GM15510 (cell line): ENCODE measurements around the gene RBM43.

Experiments used
- POLR2A ChIP-seq: IDR thresholded peaks from 3 replicates; pipeline ENCODE4 v1.6.1; 2011; ENCODE audit warnings: borderline replicate concordance; ENCODE audit not compliant: insufficient read length; ENCODE audit errors: extremely low read depth

RBM43 gene

DNA sequence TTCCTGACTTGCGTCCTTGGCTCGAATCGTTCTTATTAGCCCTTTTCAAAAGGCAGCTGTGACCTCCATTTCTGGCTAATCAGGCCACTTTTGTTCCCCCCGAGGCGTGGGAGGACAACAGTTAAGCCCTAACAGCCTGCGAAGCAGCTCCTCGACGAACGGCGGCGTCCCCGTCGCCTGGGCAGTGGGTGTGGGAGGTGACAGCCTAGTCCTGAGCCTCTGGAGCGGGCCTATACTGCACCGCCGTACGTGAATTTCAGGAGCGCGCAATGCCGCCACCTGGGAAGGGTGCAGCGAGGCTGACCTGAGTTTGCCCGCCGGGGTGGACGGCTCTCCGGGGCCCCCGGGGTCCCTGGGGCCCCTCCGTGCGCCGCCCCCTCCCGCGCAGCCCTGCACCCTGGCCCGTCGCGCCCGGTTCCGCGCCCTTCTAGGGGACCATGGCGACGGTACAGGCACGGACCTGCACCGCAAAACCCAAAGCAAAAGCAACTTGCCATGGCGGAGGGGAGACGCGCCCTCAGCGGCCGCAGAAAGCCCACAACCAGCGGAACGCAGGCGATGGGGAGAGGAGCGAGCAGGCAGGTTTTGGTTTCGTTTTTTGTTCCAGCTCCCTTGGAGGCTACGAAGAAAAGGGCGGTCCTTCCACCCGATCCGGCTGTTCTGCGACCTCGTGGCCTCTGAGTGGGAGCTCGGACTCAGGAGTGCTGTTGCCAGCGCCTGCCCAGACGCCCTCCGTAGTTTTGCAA is at the start of gene RBM43:
Gene RBM43, minus strand, starts transcription at position 633 of the 746 bp plus-strand sequence. Its CDS starts 136 bp downstream, at position 497.
- peak; percentile 76 for TF ChIP-seq POLR2A

DNA sequence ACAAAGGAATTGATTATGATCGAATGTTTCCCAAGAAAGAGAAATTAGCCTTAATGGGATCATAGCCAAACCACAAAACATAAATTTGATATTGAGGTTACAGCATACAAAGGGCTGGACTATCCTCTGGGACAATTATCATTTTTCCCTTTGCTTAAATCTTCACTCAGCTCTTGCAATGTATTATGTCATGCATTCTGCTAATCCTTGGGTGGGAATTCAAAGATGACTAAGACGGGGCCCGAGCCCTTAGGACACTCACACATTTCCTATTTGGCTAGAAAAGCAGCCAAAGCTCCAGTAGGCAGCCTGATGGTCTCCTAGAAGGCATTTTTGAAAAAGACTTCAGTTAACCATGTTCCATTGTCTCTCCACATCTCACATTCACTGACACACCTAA is 45.0 kb upstream of the RBM43 start:
- TF ChIP-seq POLR2A = no peak

DNA sequence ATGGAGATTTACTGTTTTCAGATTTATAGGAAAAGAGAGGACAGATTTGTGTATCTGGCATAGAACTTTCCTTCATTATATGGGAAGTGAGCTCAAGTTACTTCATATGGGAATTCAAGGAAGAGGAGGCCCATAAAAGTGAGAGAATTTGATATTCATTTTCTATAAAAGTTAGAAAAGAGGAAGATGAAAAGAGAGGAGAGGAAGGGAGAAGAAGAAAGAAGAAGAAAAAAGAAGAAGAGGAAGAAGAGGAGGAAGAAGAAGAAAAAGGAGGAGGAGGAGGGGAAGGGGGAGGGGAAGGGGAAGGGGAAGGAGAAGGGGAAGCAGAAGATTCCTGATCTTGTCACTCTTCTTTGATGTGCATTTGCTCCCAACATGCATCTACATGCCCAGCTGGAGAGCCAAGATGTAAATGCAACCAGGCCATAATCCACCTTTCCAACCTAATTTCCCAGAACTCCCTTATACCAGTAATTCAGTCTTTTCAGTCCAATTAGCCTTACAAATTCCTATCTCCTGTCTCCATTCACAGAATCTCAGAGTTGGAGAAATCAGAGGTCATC is 43.5 kb upstream of the RBM43 start:
- TF ChIP-seq POLR2A = no peak

DNA sequence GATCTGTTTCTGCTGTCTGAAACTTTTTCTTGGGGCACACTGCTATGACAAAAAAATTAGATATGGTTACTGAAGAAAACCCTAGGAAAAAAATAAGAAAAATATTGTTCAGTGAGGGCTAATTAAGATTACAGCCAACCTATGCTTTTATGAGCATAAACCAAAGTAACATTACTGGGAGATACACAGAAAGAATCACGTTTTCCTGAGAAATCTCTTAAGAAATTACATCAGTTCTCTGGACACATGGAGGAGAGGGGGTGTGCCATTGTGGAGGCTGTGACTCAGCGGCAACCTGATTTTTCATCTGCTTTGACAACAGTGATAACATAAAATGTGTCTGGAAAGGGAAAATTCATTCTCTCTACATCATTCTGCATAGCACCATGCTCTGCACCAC is 41.2 kb upstream of the RBM43 start:
- no peak for TF ChIP-seq POLR2A

DNA sequence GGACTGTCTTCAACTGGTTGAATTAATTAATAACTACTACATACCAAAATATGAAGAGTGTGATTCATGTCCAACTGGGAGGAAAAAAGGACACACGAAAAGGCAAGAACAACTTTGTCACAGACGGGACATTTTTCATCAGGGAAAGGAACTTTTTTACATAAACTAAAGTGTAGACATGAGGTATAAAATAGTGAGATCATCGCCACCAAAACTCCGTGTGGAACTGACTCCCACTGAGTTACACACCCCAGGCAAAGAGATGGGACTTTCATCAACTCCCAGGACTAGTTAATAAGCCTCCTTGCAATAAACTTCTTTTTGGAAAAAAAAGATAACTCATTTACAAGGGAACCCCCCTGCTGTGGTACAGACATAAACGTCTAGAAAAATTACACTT is 40.7 kb upstream of the RBM43 start:
- TF ChIP-seq POLR2A = no peak

DNA sequence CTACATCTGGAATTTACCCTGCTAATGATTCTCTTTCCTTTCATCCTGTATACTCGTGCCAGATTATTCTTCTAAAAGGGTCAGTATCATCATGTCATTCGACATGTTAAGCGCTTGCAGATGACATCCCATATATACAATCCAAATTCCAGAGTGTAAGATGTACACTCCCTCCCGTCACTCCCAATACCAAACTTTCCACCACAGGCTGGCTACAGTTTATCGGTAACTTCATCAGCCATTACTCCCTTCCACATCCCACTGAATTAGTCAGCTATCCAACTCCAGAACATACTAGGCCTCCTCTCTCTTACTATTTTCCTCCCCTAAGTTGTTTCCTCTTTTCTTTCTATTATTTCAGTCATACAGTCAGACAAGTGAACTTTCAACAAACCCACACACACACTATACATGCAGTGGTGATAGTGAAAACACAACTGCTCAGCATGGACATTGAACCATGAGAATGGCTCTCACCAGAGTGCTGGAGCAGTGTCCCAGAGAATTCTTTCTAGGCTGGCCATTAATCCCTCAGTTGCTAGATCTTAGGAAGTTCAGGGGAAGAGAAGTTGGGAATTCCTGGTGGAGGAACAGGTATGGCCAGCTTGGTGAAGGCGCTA is 38.4 kb upstream of the RBM43 start:
- no peak for TF ChIP-seq POLR2A

DNA sequence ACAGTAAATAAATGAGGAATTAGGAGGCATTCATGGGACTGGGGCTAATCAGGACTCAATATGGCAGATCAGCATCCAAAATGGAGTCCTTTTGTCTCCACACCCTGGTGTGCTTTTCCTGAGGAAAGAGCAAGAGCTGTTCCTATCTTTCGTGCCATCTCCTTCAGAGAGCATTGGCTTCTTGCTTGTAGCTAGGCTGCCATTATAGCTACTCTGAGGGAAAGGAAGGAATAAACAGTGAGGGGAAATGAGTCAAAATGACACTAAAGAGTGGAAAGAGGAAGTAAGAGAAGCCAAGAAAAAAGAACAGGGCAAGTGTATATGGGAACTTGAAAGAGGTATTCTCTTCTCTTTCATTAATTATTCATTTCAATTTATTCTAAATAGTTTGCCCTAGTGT is 36.2 kb upstream of the RBM43 start:
- TF ChIP-seq POLR2A = no peak

DNA sequence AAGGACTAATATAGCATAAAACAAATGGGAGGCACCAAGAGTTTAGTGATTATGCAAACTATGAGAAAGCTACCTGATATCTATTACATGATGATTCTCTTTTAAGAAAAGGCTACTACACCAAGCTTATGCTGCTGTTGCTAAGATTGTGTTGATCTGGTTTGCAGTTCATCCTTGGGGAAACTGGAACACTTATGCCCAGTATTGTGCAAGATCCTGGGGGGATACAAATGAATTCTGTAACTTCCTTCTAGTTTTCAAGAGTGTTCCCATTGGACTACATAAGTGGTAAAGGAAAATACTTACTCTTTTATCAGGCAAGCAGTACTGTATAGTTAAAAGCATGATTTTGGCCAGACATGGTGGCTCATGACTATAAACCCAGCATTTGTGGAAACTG is 30.9 kb upstream of the RBM43 start:
- no peak for TF ChIP-seq POLR2A

DNA sequence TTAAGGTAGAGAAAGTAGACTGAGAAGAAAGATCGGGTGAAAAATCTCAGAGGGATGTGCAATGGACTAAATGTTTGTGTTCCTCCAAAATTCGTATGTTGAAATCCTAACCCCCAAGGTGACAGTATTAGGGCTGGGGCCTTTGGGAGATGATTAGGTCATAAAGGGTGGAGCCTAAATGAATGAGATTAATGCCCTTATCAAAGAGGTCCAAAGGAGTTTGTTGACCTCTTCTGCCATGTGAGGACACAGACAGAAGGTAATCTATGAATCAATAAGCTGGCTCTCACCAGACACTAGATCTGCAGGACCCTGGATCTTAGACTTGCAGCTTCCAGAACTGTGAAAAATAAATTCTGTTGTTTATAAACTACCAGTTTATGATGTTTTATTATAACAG is 30.5 kb upstream of the RBM43 start:
- TF ChIP-seq POLR2A = no peak

DNA sequence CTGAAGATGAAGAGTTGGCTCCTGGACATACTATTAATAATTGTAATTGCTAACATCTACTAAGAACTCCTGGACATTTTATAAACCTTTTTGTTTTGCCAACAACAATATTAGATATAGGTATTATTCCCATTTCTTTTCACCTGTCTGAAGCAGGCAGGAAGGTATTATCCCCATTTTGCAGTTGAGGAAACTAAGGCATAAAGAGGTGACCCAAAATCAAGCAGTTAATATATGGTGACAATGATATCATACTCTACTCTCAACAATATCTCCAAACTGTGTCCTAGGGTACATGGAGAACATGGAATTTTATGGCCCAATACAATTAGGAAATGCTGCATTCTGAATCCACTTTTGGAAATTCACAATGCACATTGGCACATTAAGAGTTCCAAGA is 29.6 kb upstream of the RBM43 start:
- TF ChIP-seq POLR2A = no peak

DNA sequence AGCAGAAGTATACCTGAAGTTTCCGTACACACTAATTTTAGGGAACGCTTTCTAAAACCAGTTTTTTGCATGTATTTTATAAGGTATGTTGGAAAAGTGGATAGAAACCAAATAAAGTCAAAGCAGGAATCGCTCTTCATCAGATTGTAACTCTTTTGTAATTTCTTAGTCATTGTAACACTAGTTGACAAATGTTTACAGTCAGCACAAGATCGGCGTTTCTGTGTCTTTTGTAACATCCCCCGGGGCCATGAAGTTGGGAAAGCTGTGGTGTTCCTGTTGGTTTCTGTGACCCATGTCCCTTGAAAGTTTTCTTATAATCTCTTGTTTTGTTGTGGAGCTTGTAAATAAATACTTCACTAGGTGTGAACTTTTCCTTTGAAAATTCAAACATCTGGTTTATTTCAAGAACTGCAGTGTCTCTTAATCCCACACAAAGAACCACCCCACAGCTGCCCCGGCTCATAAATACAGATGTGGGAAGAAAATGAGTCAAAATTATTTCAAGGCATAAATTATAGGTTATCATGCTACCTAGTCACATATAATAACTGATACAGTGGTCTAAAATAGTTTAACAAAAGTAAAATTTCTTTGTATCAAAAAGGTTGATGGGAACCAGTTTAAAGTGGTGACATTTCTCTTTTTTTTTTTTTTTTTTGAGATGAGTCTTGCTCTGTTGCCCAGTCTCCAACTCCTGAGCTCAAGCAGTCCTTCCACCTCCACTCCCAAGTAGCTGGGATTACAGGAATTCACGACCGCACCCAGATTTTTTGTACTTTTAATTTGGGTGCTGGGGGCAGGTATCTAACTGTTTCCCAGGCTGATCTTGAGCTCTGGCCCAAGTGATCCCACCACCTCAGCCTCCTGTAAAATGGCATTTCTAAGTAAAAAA is 28.6 kb upstream of the RBM43 start:
- no peak for TF ChIP-seq POLR2A

DNA sequence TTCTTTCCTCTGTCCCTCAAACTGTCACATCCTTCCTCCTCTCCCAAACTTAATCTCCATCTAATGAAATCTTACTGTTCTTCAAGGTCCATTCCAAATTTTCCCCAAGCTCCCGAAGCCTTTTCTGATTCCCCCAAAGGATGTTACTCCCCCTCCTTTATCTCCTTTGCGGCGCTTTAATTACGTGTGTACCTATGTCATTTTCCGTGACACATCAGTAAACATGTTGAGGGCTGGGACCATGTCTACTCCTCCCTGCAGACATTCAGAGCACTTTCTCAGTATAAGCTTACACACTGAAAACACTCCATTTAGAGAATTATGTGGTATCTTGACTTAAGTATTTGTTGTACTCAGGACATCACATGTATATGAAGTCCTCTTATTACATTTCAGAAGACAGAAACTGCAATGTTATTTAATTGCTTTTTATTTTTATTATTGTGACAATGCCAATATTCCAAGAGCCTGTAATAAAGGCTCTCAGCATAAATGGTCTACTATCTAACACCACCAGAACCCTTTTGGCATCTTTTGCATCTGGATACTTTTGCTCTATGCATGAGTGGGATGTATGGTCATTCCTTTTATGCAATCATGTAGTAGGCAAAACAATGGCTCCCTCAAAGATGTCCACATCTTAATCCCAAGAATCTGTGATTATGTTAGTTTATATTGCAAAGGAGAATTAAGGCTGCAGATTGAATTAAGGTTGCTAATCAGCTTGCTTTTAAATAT is 26.0 kb upstream of the RBM43 start:
- TF ChIP-seq POLR2A = no peak

DNA sequence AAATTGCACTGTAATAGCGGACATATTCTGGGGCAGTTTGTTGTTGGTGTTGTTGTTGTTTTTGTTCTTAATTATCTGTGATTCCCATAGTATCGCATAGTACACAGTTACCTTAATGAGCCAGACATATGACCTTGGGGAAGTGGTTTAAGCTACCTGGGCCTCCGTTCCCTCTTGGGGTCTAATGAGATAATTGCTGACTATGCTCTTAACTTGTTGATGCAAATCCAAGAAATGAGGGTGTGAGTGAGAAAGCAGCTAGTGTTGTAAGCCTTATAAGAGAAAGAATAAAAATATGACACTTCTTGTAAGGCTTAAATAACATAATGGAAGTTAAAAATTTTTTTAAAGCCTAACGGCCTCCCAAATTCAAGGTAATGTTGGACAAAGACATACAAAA is 20.7 kb upstream of the RBM43 start:
- TF ChIP-seq POLR2A = no peak

DNA sequence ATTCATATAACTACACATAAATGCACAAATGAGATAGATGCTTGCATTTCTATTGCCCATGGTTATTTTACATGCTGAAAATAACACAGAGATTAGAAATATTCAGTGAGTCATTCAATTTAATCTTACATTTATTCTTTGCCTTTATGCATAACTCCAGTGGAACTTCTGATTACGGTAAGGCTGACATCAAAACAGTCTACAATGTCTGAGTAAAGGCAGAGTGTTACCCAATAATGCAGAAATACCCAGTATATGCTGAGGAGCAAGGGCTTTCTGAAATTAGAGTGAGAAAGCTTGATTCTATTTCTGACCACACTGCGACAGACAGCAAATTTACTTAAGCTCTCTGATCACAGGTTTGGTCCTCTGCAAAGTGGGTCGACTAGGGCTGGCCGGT is 18.6 kb upstream of the RBM43 start:
- no peak for TF ChIP-seq POLR2A

DNA sequence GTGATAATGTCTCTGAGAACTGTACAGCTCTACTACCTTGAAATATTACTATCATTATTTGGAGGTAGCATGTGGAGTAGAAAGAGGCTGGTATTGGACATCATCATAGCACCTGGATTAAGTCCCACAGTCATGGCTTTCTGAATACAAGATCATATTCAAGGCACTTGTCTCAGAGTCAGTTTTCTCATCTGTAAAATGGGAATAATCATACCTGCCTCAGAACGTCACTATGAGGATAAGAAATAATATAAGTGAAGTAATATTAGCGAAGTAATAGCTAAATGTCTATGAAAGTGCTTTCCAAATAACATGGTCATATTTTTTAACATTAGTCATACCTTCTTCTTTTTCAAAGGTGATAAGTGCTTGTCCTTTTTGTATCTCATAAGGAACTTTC is 16.8 kb upstream of the RBM43 start:
- TF ChIP-seq POLR2A = no peak

DNA sequence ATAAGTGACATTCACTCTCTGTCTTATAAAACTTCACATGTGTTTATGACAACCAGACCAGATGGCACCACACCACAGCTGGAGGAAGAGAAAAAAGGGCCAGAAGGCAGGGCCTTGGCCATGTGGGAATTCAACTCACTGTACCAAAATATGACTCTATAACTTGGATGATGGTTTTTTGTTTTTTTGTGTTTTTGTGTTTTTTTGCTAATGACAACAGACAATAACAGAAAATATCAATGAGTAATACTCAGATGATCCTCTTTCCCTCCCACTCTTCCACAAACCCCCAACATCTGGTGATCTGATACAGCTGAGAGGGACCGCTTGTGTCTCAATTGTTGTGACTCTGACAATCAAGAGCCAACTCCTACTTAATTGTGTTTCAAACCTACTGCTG is 15.4 kb upstream of the RBM43 start:
- TF ChIP-seq POLR2A = no peak

DNA sequence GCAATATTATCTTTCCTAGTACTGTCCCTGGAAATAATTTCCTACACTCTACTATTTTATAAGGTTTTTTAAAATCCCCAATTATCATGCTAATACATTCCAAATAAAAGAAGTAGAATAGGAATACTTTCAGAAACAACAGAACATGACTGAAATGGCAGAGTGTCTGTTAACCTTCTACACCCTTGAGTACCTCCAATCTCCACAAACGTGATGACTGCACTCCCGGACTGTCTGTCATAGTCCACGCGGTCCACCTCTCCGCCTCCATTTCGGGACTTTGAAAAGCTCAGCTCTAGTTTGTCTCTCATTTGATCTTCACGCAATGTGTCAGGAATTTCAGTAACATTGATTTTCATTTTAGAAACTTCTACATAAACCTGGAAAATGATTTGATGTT is 13.6 kb upstream of the RBM43 start:
- TF ChIP-seq POLR2A = no peak
